ENCODE data around the gene TYW1B.
"Not testable (repeated sequence)": the region's sequence is repeated elsewhere in the genome, so short reads cannot be mapped to it uniquely, and the experiment has no call there.

Gene TYW1B

DNA sequence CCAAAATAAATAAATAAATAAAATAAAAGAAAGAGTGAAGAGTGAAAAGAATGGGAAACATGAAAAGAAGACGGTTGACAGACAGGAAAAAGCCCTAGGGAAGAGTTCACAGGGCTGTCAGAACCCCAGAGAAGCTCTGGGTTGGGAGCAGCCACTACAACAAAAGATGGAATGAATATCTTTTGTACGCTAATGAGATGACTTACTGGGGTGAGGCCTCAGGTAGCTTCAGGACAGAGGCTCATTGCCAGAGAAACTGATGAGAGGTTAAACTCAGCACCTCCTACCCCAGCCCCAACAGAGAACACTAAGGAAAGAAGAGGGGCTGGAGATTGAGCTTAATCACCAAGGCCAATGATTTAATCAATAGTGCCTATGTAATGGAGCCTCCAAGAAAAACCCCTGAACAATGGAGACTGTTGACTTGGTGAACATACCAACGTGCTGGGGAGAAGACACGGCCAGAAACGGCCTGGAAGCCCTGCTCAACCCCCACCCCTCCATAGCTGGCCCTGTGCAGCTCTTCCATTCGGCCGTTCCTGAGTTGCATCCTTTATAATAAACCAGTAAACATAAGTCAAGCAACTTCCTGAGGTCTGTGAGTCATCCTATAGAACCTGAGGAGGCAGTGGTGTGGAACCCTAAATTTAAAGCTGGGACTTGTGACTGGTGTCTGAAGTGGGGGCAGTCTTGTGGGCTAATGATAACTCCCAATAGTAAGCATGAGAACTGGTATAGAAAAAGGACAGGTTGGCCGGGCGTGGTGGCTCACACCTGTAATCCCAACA, 11.4 kb downstream of the TYW1B start:
- DNase-seq: not testable (repeated sequence)

DNA sequence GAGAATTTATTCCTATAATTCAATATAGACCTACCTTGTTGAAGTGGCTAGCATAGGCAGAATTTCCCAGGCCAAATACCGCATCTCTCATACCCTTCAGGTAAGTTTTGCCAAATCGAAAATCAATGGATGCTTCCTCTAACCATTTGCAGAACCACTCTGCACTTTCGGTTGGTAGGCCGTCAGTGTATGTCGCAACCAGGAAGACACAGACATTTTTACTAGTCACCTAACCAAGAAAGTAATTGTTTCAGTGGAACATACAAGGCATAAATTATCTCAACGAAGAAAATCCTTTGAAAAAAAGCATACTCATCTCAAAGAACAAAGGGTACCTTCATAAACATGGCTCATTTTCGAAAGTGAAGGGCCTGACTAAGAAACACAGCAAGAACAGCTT, 17.6 kb downstream of the TYW1B start:
- not testable (repeated sequence) for DNase-seq

DNA sequence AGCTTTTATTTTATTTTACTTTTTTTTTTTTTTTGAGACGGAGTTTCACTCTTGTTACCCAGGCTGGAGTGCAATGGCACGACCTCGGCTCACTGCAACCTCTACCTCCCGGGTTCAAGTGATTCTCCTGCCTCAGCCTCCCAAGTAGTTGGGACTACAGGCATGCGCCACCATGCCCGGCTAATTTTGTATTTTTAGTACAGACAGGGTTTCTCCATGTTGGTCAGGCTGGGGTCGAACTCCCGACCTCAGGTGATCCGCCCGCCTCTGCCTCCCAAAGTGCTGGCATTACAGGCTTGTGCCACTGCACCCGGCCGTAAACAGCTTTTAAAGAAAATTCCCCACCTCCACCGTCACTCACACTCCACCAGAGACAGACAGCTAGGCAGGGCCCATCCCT, 19.5 kb downstream of the TYW1B start:
- not testable (repeated sequence) for DNase-seq

DNA sequence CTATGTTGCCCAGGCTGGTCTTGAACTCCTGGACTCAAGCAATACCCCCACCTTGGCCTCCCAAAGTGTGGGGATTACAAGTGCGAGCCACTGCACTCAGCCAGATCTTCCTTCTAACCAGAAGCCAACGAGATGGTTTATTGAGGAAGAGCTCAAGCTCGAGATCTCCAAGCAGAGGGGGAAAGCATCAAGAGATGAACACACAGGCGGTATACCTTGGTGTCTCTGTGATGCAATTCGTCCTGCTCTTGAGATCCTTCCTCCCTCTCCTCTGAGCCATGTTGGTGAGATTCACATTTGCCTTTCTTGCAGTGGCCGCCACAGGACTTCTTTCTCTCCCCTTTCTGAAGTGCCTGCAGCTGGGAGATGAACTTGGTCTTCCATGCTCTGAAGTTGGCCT, 21.1 kb downstream of the TYW1B start:
- not testable (repeated sequence) for DNase-seq

DNA sequence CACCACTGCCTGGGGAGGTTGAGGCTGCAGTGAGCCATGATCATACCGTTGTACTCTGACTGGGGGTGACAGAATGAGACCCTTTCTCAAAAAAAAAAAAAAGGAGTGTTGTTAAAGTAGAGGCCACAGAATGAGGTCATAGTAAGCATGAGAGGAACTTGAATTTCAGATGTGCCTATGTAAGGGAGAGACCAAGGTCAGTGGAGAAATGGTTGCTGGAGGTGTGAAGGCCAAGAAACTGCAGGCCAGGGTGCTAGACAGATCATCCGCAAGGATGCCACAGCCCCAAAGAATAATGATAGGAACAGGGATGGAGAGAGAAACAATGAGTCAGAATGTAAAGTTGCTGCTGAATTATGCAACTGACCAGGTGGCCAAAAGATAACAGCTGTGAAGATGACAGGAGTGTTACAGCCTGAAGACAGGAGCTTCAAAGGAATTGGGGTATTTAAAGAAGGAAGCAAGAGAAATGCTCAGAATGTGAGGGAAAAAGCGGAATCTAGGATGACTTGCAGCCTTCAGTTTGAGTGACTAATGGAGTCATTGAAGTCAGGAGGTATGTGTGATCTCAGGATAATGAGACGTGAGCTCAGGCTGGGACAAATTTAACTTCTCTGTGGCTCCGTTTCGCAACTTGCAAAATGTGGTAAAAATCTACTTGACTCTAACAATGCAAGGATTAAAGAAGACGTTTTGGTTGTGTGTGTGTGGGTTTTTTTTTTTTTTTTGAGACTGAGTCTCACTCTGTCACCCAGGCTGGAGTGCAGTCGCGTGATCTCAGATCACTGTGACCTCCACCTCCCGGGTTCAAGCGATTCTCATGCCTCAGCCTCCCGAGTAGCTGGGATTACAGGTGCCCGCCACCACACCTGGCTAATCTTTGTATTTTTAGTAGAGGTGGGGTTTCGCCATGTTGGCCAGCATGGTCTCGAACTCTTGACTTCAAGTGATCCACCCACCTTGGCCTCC, 22.2 kb downstream of the TYW1B start:
- DNase-seq: no peak

DNA sequence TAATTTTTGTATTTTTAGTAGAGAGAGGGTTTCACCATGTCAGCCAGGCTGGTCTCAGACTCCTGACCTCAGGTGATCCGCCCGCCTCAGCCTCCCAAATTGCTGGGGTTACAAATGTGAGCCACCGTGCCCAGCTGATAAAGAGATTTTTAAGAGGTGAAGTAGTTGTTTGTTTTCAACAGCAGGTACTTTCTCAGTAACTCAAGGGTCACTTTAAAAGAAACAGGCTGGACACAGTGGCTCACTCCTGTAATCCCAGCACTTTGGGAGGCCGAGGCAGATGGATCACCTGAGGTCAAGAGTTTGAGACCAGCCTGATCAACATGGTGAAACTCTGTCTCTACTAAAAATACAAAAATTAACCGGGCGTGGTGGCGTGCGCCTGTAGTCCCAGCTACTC, 24.2 kb downstream of the TYW1B start:
- DNase-seq: not testable (repeated sequence)

DNA sequence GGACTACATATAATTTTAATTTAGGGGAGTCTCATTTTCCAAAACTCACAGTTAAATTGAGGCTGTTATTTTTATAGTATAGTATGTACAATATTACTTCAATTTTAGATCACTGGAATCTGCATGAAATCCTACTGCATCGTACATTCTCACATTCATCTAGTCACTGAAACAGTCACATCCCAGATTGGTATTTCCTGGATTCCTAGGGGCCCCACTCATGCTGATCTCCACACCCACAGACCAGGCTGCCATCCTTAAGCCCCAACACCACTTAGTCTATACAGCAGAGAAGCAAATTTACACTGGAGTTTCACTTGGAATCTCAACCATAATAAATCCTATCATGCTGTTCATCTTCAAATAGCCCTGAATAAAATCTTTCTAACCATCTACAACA, 26.4 kb downstream of the TYW1B start:
- not testable (repeated sequence) for DNase-seq

DNA sequence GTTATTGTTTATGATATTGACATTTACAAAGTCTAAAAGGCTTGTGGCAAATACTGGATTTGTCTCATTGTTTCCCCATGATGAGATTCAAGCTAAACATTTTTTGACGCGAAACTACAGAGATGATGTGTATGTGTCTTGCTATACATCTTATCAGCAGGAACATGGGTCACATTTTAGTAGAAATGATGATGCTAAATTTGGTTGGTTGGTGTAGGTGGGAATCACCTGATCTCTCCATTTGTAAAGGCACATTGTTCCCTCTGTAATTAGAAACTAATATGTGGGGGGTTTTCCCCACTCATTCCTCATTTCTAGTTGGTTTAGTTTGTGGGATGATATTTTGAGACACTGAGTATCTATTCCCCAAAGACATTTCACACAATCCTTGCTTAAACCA, 32.6 kb downstream of the TYW1B start:
- not testable (repeated sequence) for DNase-seq

DNA sequence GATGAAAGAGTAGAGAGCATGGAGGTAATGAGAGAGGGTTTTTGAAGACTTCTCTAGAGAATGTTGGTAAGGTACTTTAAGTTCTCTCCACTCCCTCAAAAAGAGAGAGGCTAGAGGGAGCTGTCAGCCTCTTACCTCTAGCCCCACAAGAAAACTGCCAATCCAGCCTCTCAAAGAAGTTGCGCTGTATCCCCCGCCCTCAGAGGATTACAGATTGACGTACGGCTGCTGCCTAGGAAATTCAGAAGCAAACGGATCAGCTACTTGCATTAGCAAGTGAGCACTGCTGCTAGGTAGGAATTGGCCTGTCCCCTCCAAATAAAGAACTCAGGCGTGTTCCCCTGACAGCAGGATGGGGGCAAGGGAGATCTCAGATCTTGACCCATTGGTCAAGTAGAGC, 34.2 kb downstream of the TYW1B start:
- no peak for DNase-seq

DNA sequence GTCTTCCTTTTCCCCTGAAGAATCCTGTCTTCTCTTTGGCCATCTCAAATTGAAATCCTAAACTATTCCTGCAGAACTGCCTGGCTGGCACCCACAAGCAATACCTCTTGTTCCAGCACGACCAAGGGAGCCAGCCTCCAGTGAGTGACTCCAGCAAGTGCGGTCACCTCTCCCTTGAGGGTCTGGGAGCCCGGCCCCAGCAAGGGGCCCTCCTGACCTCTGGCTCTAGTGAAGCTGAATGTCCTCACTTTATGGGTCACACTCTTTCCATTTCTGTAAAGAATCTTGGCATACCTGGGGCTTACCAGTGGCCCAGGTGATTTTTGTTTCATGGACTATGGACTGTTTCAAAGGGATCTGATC, 37.3 kb downstream of the TYW1B start:
- not testable (repeated sequence) for DNase-seq

DNA sequence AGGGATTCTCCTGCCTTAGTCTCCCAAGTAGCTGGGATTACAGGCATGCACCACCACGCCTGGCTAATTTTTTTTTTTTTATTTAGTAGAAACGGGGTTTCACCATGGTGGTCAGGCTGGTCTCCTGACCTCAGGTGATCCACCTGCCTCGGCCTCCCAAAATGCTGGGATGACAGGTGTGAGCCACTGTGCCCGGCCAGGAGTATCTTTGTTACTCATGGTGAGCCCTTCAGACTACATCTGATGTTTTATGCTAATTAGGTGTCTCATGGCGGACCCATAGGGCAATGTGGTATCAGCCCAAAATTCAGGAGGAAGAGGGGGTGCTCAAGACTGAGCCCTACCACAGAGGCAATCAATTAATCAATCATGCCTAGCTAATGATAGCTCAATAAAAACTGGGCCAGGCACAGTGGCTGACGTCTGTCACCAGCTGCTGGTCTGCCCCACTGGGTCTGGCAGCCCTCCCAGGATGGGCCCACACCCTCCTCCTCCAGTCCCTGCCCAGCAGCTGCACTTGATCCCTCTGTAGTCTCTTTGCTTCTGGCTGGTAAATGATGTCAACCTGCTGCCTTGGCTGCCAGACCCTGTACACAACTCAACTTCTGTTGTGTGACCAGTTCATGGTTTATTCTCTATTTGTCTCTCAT, 37.8 kb downstream of the TYW1B start:
- peak; percentile 19 for DNase-seq

DNA sequence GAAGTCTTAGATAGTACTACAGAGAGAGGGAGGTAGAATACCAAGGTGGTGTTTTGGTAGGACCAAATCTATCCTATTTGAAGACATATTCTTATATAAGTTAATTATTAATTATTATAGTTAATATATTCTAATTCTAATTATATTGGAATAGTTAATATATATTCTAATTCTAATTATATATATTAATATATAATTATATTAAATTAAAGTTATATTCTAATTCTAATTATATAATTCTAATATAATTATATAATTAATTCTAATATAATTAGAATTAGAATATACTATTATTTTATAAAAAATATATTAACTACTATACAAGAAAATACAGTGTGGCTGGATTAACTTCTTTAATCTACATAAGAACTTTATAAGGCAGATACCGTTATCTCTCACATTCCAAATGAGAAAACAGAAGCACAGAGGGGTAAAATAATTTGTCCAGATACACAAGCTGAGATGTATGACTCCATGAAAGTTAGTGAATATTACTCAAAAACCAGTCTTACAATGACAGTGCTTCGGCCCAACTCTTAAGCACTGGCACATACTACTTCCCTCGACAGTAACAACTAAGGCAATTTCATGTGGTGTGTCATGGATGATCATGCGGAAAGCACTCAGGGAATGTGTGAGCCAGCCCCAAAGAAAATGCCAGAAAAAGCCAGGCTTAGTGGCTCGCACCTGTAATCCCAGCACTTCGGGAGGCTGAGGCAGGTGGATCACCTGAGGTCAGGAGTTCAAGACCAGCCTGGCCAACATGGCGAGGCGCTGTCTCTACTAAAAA, 42.6 kb downstream of the TYW1B start:
- DNase-seq: no peak

DNA sequence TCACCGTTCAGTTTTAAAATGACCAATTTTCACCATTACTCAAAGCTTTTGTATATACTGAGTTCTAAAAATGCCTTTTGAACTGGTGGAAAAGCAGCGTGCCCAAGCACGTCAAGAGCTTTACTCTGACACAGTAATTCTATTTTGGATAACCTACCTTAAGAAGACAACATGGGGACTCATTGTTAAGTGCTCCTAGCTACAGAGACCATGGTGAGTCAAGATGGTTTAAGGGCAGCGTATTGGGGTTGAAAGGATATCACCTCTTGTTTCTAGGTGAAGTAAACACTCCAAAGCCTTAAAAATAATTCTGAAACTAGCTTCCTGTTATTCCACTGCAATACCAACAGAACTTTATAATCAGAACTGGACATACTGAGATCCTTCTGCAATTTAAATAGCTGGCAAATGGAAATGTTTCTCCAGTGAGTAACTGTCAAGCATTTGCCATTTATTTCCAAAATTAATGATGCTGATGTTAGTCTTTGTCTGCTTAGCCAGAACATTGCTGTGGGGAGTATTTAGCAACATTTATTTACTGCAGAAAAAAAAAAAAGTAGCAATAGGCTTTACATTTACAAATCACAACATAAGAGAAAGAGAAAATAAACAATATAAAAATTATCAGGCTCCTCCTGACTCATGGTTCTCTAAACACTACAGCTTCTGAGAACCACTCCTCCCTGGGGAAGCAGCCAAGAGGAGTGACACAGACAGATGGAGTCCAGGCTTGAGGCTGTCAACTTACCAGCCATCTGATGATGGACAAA, 44.2 kb downstream of the TYW1B start:
- DNase-seq: peak; percentile 31

DNA sequence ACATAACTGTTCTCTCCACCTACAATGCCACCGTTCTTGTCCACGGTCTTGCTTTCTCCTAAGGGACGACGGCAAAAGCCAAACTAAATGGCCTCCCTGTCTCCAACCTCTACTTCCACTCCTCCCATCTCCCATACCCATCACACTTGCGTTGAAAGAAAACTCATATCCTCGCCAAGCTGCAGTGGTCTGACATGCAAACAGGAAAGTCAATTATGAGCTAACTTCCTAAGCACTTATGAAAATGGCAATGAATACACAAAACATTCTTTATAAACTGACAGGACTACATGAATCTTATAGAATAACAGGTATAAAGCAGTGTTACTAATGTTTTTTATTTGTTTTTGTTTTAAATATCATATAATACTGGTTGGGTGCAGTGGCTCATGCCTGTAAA, 46.4 kb downstream of the TYW1B start:
- DNase-seq: no peak

DNA sequence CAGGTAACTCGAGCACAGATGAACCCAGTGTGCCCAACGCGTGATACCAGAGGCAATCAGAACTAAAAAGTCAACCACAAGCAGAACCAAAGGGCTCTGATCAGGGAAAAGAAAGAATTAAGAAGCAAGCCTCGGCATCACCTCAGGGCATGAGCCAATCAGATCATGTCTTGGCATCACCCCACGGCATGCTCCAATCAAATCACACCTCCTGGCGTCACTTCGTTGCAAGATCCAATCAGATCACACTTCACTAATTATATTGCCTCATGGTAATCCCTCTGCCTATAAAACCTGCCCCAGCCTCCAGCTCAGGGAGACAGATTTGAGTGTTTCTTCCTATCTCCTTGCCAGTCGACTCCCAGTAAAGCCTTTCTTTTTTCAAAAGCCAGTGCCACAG, 46.8 kb downstream of the TYW1B start:
- DNase-seq: no peak

DNA sequence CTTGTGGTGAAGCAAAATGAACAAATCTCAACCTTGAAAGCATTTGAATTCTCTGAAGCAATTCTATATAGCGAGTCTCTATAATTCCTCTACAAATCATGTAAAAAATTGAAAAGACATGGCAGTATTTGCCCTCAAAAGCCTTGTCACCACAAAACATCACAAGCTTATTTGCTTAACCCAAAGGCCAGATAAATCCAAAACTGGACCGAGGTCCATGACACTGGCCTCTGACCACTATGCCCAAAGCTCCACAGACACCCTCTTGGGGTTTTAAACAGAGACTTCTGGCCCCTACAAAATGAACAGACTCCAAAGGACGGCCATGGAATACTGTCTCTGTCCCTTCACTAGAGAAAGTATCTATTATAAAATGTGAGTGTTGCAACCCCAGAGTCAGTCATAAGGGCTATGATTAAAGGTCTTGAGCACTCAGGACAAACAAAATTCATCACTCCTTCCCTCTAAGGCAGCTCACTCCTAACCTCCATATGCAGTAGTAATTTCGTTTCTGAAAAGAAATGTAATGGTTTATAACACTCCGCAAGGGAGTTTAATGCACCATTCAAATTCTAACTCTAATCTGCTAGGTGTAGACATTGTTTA, 47.6 kb downstream of the TYW1B start:
- not testable (repeated sequence) for DNase-seq

DNA sequence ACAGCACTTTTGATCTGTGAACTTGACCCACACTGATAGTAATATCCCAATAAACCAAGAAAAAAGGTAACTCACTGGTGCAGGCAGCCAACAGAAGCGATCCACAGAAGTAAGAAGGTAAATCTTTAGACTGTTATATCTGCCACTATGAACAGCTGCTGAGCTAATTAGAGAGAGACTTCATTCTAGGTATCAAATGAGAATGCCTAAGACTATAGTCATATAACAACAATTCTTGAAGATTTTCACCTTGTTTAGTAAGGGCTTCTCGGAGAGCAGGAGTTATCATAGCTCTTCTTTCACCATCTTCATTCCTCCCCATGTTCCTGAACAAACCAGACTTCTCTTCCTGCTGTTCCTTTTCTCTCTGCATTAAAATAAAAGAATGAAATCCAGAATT, 50.8 kb downstream of the TYW1B start:
- not testable (repeated sequence) for DNase-seq

DNA sequence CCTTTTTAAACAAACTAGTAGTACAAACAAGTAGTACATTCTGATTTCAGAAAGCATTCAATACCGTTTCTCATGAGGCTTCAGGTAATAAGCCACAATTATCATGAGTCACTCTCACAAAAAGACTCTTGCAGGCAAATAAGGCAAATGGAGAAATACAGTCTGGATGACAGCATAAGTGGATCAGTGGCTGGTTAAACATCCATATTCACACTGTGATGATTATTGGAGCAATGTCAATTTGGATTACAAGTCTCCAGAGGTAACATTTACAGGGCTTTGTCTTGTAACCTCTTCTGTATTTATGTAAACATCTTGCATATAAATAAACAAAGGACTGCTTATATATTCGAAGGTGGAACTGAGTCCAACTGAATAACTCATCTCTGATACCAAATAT, 55.4 kb downstream of the TYW1B start:
- DNase-seq: not testable (repeated sequence)

DNA sequence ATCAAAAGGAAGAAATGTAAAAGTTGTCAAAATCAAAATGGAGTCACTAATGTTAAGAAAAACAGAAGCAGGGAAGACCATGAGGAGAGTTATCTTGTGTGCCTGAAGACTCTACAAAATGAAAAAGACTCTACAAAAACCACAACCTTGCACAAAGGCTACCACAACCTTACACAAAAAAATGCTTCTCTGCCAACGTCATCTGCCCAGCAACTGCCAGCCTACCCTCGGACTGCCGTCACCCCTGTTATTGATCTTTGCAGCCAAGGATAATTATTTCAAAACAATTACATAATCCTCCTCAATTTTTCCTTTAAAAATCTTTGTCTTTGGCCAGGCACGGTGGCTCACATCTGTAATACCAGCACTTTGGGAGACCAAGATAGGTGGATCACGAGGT, 61.0 kb downstream of the TYW1B start:
- not testable (repeated sequence) for DNase-seq

DNA sequence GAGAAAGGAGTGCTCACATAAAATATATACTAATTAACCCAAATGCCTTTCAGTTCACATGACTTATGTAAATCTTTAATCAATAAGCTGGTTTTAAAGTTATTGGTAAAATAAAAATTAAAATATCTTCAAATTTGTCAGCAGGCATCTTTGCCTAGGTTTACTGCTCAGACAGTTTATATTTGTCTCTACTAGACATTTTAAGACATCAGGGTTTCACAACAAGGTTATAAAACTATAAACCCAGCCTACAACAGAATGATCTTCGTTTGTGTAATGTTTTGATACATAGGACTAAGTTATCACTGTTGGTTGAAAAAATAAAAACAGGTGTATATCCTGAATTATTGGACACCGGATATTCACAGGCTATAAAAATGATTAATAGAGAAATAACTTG, 67.4 kb downstream of the TYW1B start:
- no peak for DNase-seq

DNA sequence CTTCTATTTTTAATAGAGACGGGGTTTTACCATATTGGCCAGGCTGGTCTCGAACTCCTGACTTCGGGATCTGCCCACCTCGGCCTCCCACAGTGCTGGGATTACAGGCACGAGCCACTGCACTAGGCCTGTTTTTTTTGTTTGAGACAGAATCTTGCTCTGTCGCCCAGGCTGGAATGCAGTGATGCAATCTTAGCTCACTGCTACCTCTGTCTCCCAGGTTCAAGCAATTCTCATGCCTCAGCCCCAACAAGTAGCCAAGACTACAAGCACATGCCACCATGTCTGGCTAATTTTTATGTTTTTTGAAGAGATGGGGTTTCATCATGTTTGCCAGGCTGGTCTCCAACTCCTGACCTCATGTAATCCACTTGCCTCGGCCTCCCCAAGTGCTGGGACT, 73.7 kb downstream of the TYW1B start:
- DNase-seq: no peak

Data from eye (tissue), 1 donor.